RKO (cell line): ENCODE results near the gene CSTPP1.

ENCODE experiments used
- DNase-seq: peaks from one replicate; pipeline ENCODE4 v3.0.0-alpha.2; 2016; ENCODE audit warnings: low spot score

CSTPP1 gene

GRCh38 chr11:47208628-47209027 lies 272.1 kb downstream of the CSTPP1 start:
- no peak for DNase-seq
